HG03457 (cell line): ENCODE measurements around the gene AXIN1.

Experiments used
- ATAC-seq: cut with Tn5 transposase; IDR thresholded peaks from one replicate; pipeline ENCODE4 v1.9.1; 2021; ENCODE audit warnings: moderate number of reproducible peaks; ENCODE audit not compliant: unreplicated experiment

AXIN1 gene

DNA sequence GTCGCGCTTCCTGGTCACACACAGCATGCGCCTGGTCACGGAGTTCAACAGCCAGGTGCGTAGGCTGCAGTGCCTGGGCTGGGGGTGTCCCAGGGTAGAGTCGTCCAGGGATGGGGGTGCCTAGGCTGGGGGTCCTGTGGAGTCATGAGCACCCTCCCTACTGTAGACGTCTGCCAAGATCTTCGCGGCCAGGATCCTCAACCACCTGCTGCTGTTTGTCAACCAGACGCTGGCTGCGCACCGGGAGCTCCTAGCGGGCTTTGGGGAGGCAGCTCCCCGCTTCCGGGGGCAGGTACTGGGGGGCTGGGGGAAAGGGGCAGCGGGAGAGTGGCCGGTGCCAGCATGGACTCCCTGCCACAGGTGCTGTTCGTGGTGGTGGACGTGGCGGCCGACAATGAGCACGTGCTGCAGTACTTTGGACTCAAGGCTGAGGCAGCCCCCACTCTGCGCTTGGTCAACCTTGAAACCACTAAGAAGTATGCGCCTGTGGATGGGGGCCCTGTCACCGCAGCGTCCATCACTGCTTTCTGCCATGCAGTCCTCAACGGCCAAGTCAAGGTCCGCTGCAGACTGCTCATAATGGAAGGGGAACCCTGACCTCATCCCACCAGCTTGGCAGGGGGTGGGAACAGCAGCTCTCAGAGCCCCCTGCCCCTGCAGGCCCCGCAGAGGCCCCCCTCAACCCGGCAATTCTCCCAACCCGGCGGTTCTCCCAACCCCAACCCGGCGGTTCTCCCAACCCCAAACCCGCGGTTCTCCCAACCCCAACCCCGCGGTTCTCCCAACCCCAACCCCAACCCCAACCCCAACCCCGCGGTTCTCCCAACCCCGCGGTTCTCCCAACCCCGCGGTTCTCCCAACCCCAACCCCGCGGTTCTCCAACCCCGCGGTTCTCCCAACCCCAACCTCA lies 67.1 kb downstream of the AXIN1 start:
- ATAC-seq = no peak

GRCh38 chr16:284204-285120 lies 68.1 kb downstream of the AXIN1 start:
- ATAC-seq = no peak

DNA sequence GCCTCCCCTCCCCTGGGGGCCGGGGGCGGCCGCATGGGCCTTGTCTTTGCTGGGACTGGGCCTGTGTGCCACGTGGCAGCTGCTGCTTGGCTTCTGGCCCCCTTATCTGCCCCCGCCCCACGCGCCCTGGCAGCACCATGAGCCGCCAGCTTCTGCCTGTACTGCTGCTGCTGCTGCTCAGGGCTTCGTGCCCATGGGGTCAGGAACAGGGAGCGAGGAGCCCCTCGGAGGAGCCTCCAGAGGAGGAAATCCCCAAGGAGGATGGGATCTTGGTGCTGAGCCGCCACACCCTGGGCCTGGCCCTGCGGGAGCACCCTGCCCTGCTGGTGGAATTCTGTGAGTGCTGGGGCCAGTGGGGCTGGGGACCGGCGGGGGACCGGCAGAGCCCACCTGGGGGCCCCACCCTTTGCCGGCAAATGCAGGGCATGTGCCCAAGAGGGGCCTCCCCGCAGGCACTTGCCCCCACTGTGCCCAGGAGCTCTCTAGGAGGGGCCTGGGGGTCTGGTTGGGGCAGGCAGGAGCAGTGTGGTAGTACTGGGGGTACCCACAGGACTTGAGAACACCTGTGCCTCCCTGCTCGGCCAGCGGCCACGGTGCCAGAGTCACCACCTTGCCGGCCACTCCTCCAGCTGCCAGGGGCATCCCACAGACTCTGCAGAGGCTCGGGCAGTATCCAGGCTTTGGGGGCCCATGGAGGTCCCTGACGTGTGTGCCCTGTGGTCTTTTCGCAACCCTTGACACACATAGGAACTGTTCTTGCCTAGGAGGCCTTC lies 69.3 kb downstream of the AXIN1 start, which contains the start of gene PDIA2:
PDIA2 (plus strand) TSS at position 132 of the 773 bp plus-strand sequence; CDS start at position 138, 6 bp downstream.
- no peak for ATAC-seq

- no peak for ATAC-seq
Measured at GRCh38 chr16:282491-282890, 70.0 kb downstream of the AXIN1 start.

DNA sequence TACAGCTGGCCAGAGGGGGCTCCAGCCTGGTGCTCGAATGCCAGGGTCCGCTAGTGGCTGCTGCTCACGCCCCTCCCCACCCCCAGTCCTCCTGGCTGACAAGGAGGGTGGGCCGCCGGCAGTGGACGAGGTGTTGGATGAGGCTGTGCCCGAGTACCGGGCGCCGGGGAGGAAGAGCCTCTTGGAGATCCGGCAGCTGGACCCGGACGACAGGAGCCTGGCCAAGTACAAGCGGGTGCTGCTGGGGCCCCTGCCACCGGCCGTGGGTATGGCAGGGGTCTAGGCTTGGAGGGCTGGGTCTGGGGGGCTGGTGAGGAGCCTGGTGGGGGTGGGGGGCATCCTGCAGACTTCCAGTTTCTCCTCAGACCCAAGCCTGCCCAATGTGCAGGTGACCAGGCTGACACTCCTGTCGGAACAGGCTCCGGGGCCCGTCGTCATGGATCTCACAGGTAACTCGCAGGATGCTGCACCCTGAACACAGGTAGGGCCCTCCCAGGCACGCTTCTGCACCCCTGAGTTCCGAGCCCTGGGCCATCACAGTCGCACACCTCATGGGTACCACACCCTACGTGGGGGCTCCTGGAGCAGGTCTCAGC lies 70.8 kb downstream of the AXIN1 start:
- no peak for ATAC-seq

- no peak for ATAC-seq
Measured at GRCh38 chr16:280991-281659, 71.4 kb downstream of the AXIN1 start.

DNA sequence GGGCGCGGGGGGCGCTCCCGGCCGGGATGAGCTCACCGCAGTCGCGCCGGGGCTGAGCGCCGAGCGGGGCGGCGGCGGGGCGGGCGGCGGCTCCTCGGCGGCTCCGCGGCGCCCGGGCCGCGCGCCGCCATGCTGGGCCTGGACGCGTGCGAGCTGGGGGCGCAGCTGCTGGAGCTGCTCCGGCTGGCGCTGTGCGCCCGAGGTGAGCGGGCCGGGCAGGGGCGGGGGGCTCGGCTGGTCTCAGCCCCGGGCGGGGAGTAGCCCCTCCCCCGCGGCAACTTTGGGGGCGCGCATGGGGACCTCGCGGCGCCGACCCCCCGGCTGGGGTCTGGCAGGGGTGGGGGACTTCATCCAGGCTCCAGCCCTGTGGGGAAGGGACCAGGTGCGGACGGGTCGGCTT lies 72.0 kb downstream of the AXIN1 start, which contains the start of gene ARHGDIG:
ARHGDIG (plus strand) TSS at position 40 of the 400 bp plus-strand sequence; CDS start at position 130, 90 bp downstream.
- no peak for ATAC-seq

DNA sequence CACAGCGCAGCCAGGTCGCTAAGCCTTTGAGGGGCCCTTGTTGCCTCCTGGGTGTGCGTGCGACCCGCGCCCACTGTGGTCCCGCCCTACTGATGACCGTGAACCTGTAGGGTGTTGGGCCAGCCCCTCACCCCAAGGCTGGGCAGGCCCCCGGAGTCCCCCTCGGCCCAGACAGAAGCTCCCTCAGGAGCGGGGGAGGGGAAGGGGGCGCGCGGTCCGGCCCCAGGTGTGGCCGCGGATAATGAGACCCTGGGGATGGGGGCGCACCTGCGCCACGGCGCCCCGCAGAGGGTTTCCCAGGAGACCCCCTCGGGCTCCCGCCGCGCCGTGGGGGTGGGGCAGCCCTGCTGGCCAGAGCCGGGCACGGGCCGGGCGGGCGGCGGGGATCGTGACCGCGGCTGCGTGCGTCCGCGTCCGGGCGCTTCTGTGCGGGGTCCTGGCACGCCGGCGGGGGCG lies 72.5 kb downstream of the AXIN1 start:
- ATAC-seq = no peak

DNA sequence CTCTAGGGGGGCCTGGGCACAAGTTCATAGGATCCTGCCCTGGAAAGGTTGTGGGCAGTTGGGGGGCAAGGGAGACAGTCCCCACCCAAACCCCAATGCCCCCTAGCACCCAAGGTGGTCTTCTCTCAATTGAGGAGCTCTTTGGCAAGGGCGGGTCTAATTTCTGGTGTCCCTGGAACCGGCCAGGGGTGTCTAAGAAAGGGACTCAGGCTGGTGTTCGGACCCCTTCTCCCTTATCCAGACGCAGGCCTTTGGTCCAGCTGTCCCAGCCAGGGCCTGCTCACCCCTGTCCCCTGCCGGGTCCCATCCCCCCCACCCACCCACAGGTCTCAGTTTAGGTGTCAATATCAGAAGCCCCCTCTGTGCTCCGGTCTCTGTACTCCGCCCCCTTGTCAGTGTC lies 73.0 kb downstream of the AXIN1 start:
- ATAC-seq = no peak

DNA sequence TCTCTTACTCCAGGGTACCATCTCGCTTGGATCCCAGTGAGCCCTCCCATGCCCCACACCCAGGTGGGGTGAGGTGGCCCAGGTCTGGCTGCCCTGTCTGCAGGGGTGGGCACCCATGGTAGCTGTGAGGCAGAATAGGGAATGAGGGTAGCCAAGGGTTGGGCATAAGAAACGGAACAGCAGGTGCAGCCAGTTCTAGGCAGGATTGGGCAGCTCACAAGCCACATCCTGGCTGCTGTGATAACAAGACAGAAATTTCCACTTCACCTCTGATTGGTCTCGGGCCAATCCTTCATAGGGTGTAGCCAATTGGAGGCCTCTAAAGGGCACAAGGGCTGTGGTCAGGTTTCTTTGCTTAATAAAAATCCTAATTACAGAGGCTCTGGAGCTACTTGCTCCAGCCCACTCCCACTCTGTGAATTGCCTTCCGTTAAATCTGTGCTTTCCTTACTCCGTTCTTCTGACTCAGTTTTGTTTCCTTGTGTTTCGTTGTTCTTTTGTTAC lies 73.6 kb downstream of the AXIN1 start:
- ATAC-seq = no peak

GRCh38 chr16:276426-277077 lies 76.0 kb downstream of the AXIN1 start:
- ATAC-seq = no peak

DNA sequence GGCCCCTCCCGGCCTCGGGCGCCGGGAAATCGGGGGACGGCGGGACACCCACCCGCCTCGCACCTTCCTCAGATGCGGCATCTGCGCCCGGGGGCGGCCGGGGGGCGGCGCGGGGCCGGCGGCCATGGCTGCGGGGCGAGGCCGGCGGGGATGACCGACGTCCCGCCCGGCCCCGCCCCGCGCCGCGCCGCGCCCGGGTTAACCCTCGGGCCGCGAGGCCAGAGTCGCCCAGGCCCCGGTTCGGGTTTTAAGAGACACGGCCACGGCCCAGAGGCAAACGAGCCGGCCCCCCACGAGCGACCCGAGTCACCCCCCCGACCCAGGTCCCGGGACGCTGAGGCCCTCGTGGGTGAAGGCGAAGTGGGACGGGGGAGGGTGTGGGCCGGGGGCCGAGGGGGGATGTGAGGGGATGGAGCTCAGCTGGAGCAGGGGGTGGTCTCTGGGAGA lies 76.7 kb downstream of the AXIN1 start, which contains the start of gene RGS11:
RGS11 (minus strand) TSS at position 159 of the 447 bp plus-strand sequence; CDS start at position 126, 33 bp downstream.
- ATAC-seq = no peak

- ATAC-seq = no peak
Measured at GRCh38 chr16:275041-275641, 77.4 kb downstream of the AXIN1 start.

DNA sequence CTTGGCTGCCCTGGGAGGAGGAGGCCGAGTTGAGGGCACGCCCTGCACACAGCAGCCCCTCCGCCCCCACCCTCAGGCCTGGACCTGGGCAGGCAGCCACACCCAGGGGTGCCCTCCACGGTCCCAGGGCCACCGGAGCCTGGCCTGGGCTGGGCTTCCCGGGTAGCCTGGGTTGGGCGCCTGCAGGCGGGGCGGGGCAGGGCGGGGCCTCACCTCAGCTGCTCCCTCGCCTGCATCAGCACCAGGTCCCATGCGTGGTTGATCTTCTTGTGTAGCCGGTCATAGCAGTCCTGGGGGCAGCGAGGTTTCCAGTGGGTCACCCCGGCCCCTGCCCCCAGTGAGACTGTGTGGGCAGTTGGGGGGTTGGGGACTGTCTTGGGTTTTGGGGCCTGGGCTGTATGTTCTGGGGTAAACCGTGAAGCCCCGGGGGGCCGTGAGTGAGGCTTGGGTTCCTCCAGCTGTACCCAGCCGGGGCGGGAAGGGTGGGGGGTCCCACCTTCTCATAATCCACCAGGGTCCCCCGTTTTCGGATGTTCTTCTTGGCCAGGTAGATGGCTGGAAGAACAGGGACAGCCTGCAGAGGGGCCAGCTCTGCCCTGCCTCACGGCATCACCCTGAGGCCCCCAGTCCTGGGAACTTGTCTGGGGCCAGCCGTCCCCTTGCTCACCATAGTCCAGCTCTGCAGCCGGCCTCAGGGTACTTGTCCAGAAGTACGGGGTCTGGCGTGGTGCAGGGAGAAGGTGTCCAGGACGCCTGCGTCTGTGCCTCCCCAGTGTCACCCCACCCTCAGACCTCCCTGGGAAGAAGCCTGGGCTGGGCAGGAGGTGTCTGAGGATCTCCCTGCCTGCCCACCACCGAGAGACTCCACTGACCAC lies 78.7 kb downstream of the AXIN1 start:
- no peak for ATAC-seq

- ATAC-seq = no peak
Measured at GRCh38 chr16:272633-273546, 79.6 kb downstream of the AXIN1 start.
